Measurements from ENCODE around the gene TEPSIN. TPM values are rescaled to one million over a fixed set of nuclear protein-coding genes. Genes with fewer than 3 reads are reported as not detected.

The TEPSIN gene
- total and polyA plus RNA-seq, 2 donors (not counting 1 experiment from before 2014, with no cell fraction given), result 5.6 to 11.2 TPM

DNA sequence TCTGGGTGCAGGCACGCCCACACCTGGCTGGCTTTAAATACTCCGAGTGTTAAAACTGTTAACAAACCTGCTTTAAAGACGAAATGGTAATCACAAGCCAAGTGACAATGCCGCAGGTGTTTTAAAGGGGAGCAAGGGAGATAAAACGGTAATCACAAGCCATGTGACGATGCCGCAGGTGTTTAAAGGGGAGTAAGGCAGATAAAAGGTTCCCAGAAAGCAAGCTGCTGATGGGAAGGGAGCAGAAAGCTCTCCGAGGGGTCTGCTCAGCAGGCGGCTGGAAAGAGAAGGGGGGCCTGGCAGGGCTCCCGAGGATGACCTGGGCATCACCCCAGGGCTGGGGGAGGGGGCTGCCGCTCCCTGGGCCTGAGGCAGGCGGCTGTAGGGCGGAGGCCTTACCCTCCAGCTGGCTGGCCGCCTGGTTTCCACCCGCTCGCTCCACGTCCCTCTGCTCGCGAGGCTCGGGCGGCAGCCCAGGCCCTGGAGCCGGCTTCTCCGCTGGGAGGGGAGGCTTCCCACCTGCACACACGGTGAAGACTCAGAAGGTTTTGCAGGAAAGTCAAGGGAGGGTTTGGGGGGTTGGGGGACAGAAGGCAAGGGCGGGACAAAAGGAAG, 12.3 kb upstream of the TEPSIN start:
- TF ChIP-seq EZH2 (IDR thresholded peaks at IDR 0.05; ENCODE audit: low read length, missing control alignments), result no peak
- TF ChIP-seq CTCF (conservative IDR thresholded peaks at IDR 0.05 in 1 of 2, IDR thresholded peaks at IDR 0.05 in 1 of 2; ENCODE audit: low read depth in 1 of 2, low read length in 2 of 2), result no peak
- no peaks in the 10 kb centered on the region for H3K4me1 ChIP-seq (ENCODE audit: control insufficient read depth, extremely low read depth, insufficient read depth, low read length)
- H2AFZ ChIP-seq (ENCODE audit: low read length), result no peak overlapping the region
- DNase-seq (ENCODE audit: low read depth in 2 of 2), result no peak
- no peaks in the 10 kb centered on the region for H3K27me3 ChIP-seq (ENCODE audit: control insufficient read depth, insufficient read depth, low read length)
- H3K9ac ChIP-seq (ENCODE audit: insufficient read depth, low read length), result no peak overlapping the region
- no peak overlapping the region for H3K4me2 ChIP-seq (ENCODE audit: extremely low read depth, insufficient read depth, low read length)
- H3K4me3 ChIP-seq (replicated peaks in 1 of 4; ENCODE audit: control extremely low read depth in 1 of 4, insufficient read depth in 1 of 4, low read depth in 3 of 4, low read length in 4 of 4), result no peak overlapping the region
- H3K79me2 ChIP-seq (ENCODE audit: control insufficient read depth, insufficient read depth, low read length), result peaks cover 6% of the 10 kb centered on the region
- peaks cover 6% of the 10 kb centered on the region for H3K36me3 ChIP-seq (ENCODE audit: control insufficient read depth, insufficient read depth, low read length)
- H4K20me1 ChIP-seq (ENCODE audit: control insufficient read depth, extremely low read depth, insufficient read depth, low read length), result no peaks in the 10 kb centered on the region
- H3K9me3 ChIP-seq (ENCODE audit: control insufficient read depth, insufficient read depth, low read depth, low read length), result no peaks in the 10 kb centered on the region
- no peak overlapping the region for H3K27ac ChIP-seq (ENCODE audit: insufficient read depth, low read length)

- Histone ChIP-seq H2AFZ (ENCODE audit: low read length) (no peak overlapping the region), H4K20me1 (ENCODE audit: control insufficient read depth, extremely low read depth, insufficient read depth, low read length) (no peaks in the 10 kb centered on the region), H3K4me3 (replicated peaks in 1 of 4; ENCODE audit: control extremely low read depth in 1 of 4, insufficient read depth in 1 of 4, low read depth in 3 of 4, low read length in 4 of 4) (no peak overlapping the region), H3K79me2 (ENCODE audit: control insufficient read depth, insufficient read depth, low read length) (peaks cover 6% of the 10 kb centered on the region), H3K27me3 (ENCODE audit: control insufficient read depth, insufficient read depth, low read length) (no peaks in the 10 kb centered on the region), H3K4me2 (ENCODE audit: extremely low read depth, insufficient read depth, low read length) (no peak overlapping the region), H3K4me1 (ENCODE audit: control insufficient read depth, extremely low read depth, insufficient read depth, low read length) (no peaks in the 10 kb centered on the region), H3K36me3 (ENCODE audit: control insufficient read depth, insufficient read depth, low read length) (peaks cover 6% of the 10 kb centered on the region), H3K9me3 (ENCODE audit: control insufficient read depth, insufficient read depth, low read depth, low read length) (no peaks in the 10 kb centered on the region), H3K9ac (ENCODE audit: insufficient read depth, low read length) (no peak overlapping the region), H3K27ac (ENCODE audit: insufficient read depth, low read length) (no peak overlapping the region)
- DNase-seq (ENCODE audit: low read depth in 2 of 2), result no peak
- TF ChIP-seq CTCF (conservative IDR thresholded peaks at IDR 0.05 in 1 of 2, IDR thresholded peaks at IDR 0.05 in 1 of 2; ENCODE audit: low read depth in 1 of 2, low read length in 2 of 2), result no peak
- TF ChIP-seq EZH2 (IDR thresholded peaks at IDR 0.05; ENCODE audit: low read length, missing control alignments), result no peak
Observed at GRCh38 chr17:81250286-81251093, 11.6 kb upstream of the TEPSIN start.

DNA sequence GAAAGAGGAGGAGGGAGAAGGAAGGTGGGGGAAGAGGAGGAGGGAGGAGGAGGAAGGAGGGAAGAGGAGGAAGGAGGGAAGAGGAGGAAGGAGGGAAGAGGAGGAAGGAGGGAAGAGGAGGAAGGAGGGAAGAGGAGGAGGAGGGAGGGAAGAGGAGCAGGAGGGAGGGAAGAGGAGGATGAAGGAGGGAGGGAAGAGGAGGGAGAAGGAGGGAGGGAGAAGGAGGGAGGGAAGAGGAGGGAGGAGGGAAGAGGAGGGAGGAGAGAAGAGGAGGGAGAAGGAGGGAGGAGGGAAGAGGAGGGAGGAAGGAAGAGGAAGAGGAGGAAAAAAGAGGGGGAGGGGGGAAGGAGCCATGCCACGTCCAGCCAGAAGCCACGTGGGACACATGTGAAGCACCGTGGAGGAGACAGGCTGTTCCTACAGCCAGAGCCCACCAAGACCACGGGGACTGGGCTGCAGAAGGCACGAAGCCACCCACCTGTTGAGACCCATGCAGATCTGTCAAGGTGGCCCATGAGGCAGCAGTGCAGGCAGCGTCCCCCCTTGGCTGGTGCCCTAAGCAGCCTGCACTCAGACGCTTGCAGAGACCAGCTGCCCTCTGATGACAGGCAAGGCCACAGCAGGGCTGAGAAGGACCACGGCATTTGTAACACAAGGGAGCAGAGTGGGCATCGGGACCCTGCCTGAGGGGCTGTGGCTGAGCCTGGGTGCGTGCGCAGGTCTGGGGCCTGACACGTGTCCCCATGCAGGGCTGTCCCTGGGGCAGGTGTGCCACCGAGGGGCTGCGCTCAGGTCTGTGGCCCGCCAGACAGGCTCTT, 10.6 kb upstream of the TEPSIN start:
- Histone ChIP-seq H3K36me3 (ENCODE audit: control insufficient read depth, insufficient read depth, low read length) (peaks cover 11% of the 10 kb centered on the region), H2AFZ (ENCODE audit: low read length) (no peak overlapping the region), H3K4me3 (replicated peaks in 1 of 4; ENCODE audit: control extremely low read depth in 1 of 4, insufficient read depth in 1 of 4, low read depth in 3 of 4, low read length in 4 of 4) (no peak overlapping the region), H3K27ac (ENCODE audit: insufficient read depth, low read length) (no peak overlapping the region), H4K20me1 (ENCODE audit: control insufficient read depth, extremely low read depth, insufficient read depth, low read length) (no peaks in the 10 kb centered on the region), H3K9me3 (ENCODE audit: control insufficient read depth, insufficient read depth, low read depth, low read length) (no peaks in the 10 kb centered on the region), H3K79me2 (ENCODE audit: control insufficient read depth, insufficient read depth, low read length) (peaks cover 6% of the 10 kb centered on the region), H3K4me2 (ENCODE audit: extremely low read depth, insufficient read depth, low read length) (no peak overlapping the region), H3K4me1 (ENCODE audit: control insufficient read depth, extremely low read depth, insufficient read depth, low read length) (peaks cover 2% of the 10 kb centered on the region), H3K9ac (ENCODE audit: insufficient read depth, low read length) (no peak overlapping the region), H3K27me3 (ENCODE audit: control insufficient read depth, insufficient read depth, low read length) (no peaks in the 10 kb centered on the region)
- DNase-seq (ENCODE audit: low read depth in 2 of 2), result peak in 1 of 2 donors; percentile 37
- TF ChIP-seq EZH2 (IDR thresholded peaks at IDR 0.05; ENCODE audit: low read length, missing control alignments) (no peak), CTCF (conservative IDR thresholded peaks at IDR 0.05 in 1 of 2, IDR thresholded peaks at IDR 0.05 in 1 of 2; ENCODE audit: low read depth in 1 of 2, low read length in 2 of 2) (no peak)

Measured in fibroblast of lung (primary cell).